ENCODE data around the gene FOXP2. TPM values are rescaled to one million over a fixed set of nuclear protein-coding genes. Genes with fewer than 3 reads are reported as not detected.
A peak's percentile ranks its signal among the peaks of the same experiment; 100 is the strongest.
"Not testable (repeated sequence)": the region's sequence is repeated elsewhere in the genome, so short reads cannot be mapped to it uniquely, and the experiment has no call there.

Gene FOXP2
- total RNA-seq, 1 donor from 2014 or later, result 7.6 TPM

- Histone ChIP-seq H3K4me3 (no peak overlapping the region), H3K27ac (no peak overlapping the region), H3K36me3 (no peaks in the 10 kb centered on the region), H3K9me3 (no peaks in the 10 kb centered on the region), H3K4me1 (no peaks in the 10 kb centered on the region), H3K27me3 (no peaks in the 10 kb centered on the region)
- TF ChIP-seq CTCF (IDR thresholded peaks at IDR 0.05), result no peak
- intact Hi-C loops (cut with DNase I), result no loop called here
- ATAC-seq, result no peak
- no peak for DNase-seq
Observed at GRCh38 chr7:114472896-114473512, 58.4 kb downstream of the FOXP2 start.

- intact Hi-C loops (cut with DNase I), result no loop called here
- no peak for DNase-seq
Observed at GRCh38 chr7:114478384-114478783, 63.8 kb downstream of the FOXP2 start.

GRCh38 chr7:114481999-114482398 lies 67.4 kb downstream of the FOXP2 start:
- Histone ChIP-seq H3K4me3 (no peak overlapping the region), H3K36me3 (no peaks in the 10 kb centered on the region), H3K27me3 (no peaks in the 10 kb centered on the region), H3K27ac (no peak overlapping the region), H3K9me3 (peaks cover 2% of the 10 kb centered on the region), H3K4me1 (no peaks in the 10 kb centered on the region)
- TF ChIP-seq CTCF (IDR thresholded peaks at IDR 0.05), result no peak
- intact Hi-C loops (cut with DNase I), result no loop called here
- peak; percentile 39 for ATAC-seq
- no peak for DNase-seq

More at GRCh38 chr7:114478384-114478783, 63.8 kb downstream of the FOXP2 start:
- H3K36me3 ChIP-seq, result no peaks in the 10 kb centered on the region
- no peak overlapping the region for H3K4me3 ChIP-seq
- ATAC-seq, result no peak
- H3K4me1 ChIP-seq, result no peaks in the 10 kb centered on the region
- H3K27me3 ChIP-seq, result no peaks in the 10 kb centered on the region
- no peak for TF ChIP-seq CTCF (IDR thresholded peaks at IDR 0.05)
- no peaks in the 10 kb centered on the region for H3K9me3 ChIP-seq
- H3K27ac ChIP-seq, result no peak overlapping the region

- intact Hi-C loops (cut with DNase I), result no loop called here
- no peak for ATAC-seq
Observed at GRCh38 chr7:114484226-114484625, 69.6 kb downstream of the FOXP2 start.

GRCh38 chr7:114487174-114487573 lies 72.6 kb downstream of the FOXP2 start:
- Histone ChIP-seq H3K36me3 (no peaks in the 10 kb centered on the region), H3K4me3 (no peak overlapping the region), H3K4me1 (no peaks in the 10 kb centered on the region), H3K9me3 (peaks cover 4% of the 10 kb centered on the region), H3K27ac (no peak overlapping the region), H3K27me3 (no peaks in the 10 kb centered on the region)
- DNase-seq (no peak), ATAC-seq (no peak)
- no peak for TF ChIP-seq CTCF (IDR thresholded peaks at IDR 0.05)
- intact Hi-C loops (cut with DNase I), result no loop called here

More at GRCh38 chr7:114484226-114484625, 69.6 kb downstream of the FOXP2 start:
- Histone ChIP-seq H3K27ac (no peak overlapping the region), H3K27me3 (no peaks in the 10 kb centered on the region), H3K4me3 (no peak overlapping the region), H3K36me3 (no peaks in the 10 kb centered on the region), H3K4me1 (no peaks in the 10 kb centered on the region), H3K9me3 (peaks cover 4% of the 10 kb centered on the region)
- TF ChIP-seq CTCF (IDR thresholded peaks at IDR 0.05), result no peak
- DNase-seq, result no peak

GRCh38 chr7:114488696-114489095 lies 74.1 kb downstream of the FOXP2 start:
- H3K4me3 ChIP-seq, result no peak overlapping the region
- intact Hi-C loops (cut with DNase I), result no loop called here
- DNase-seq (no peak), ATAC-seq (no peak)
- no peaks in the 10 kb centered on the region for H3K4me1 ChIP-seq
- H3K27ac ChIP-seq, result no peak overlapping the region
- no peaks in the 10 kb centered on the region for H3K27me3 ChIP-seq
- no peaks in the 10 kb centered on the region for H3K36me3 ChIP-seq
- peaks cover 4% of the 10 kb centered on the region for H3K9me3 ChIP-seq
- TF ChIP-seq CTCF (IDR thresholded peaks at IDR 0.05), result no peak

- H3K27ac ChIP-seq; H3K36me3 ChIP-seq; H3K4me1 ChIP-seq; H3K9me3 ChIP-seq; ATAC-seq; H3K4me3 ChIP-seq; intact Hi-C loops (cut with DNase I); DNase-seq; H3K27me3 ChIP-seq: not testable (repeated sequence)
Observed at GRCh38 chr7:114497491-114497890, 82.9 kb downstream of the FOXP2 start.
